Activated naive CD4-positive, alpha-beta T cell treated with anti-CD3 and anti-CD28 coated beads for 36 hours (primary cell): Measurements from ENCODE around the gene RGL1. TPM values are rescaled to one million over a fixed set of nuclear protein-coding genes. Genes with fewer than 3 reads are reported as not detected.

ENCODE experiments used
- CTCF ChIA-PET: fragments of 350-600 bp; sonication (Branson Sonifier 250); formaldehyde crosslinking; loops from one replicate; lab custom pipeline; 2021; ENCODE audit warnings: antibody characterized with exemption; lab: Charles Lee
- DNase-seq: peaks from one replicate; pipeline ENCODE4 v3.0.0-alpha.2; 2020
- H3K27ac Mint-ChIP-seq: one replicate; pipeline ENCODE4 v1.8.0; 2021; ENCODE audit warnings: mild to moderate bottlenecking, mixed read lengths
- H3K27me3 Mint-ChIP-seq: one replicate; pipeline ENCODE4 v1.8.0; 2021; ENCODE audit warnings: low read depth, mixed read lengths
- H3K36me3 Mint-ChIP-seq: one replicate; pipeline ENCODE4 v1.8.0; 2021; ENCODE audit warnings: low read depth, mixed read lengths
- H3K4me1 Mint-ChIP-seq: one replicate; pipeline ENCODE4 v1.8.0; 2021; ENCODE audit warnings: low read depth, mixed read lengths
- H3K4me3 Mint-ChIP-seq: one replicate; pipeline ENCODE4 v1.8.0; 2021; ENCODE audit warnings: mild to moderate bottlenecking, moderate library complexity, mixed read lengths
- H3K9me3 Mint-ChIP-seq: one replicate; pipeline ENCODE4 v1.8.0; 2021; ENCODE audit warnings: mixed read lengths
- intact Hi-C: fragments of 100-400 bp; cut with micrococcal nuclease; formaldehyde crosslinking; loops from one replicate; pipeline ENCODE4 v1.15.1; 2023
- total RNA-seq, 2 experiments: library from RNA; stranded (reverse); gene quantifications; one replicate each; pipeline ENCODE4 v1.2.3, GENCODE V29; 2021

The RGL1 gene
- total RNA-seq, 2 experiments from 2014 or later = 2.6 to 2.7 TPM

DNA sequence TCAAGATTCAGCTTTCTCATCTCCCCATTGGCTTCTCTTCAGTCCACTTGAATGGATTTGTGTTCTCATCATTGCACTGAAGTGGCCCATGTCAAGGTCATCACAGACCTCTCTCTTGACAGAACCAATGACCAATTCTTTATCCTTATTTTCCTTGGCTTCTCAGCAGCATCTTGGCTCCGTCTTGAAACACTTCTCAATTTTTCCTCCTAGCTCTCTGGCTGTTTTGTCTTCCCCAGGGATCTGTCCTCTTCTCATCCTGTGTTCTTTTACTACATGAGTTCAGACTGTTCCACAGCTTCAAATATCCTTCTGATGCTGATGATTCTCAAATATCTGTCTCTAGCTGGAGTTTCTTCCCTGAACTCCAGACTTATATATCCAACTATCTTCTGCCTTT lies 154.0 kb downstream of the RGL1 start:
- no peaks in the 10 kb centered on the region for H3K9me3 Mint-ChIP-seq
- H3K27me3 Mint-ChIP-seq = no peaks in the 10 kb centered on the region
- H3K4me3 Mint-ChIP-seq = no peak overlapping the region
- no peaks in the 10 kb centered on the region for H3K36me3 Mint-ChIP-seq
- no peak for DNase-seq
- CTCF ChIA-PET = interaction anchor here (2.4 kb wide), 1 partner anchor 303 kb away, joined by 10 read pairs; no protein-coding TSS in a partner anchor
- no peak overlapping the region for H3K27ac Mint-ChIP-seq
- H3K4me1 Mint-ChIP-seq = no peaks in the 10 kb centered on the region
- intact Hi-C loops = loop anchor here (10.0 kb wide), 1 partner anchor 906 kb away; no protein-coding TSS in a partner anchor

DNA sequence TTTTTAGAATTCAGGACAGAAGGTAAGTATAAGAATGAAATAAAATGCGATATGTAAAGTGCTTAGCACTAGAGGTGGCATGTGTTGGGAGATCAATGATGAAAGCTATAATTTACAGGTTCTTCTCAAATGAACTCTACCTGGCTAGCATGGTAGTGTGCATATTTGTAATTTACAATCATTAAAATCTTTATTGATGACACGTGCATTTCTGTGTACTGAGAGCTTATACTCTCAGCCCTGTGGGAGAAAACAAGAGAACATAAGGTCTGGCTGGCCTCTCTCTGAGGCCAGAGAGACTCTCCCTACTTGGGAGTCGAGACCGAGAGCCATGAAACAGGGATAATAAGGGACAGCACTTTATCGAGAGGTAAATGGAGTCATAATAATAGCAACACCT lies 156.2 kb downstream of the RGL1 start:
- no peaks in the 10 kb centered on the region for H3K9me3 Mint-ChIP-seq
- no peak overlapping the region for H3K27ac Mint-ChIP-seq
- H3K4me3 Mint-ChIP-seq = no peak overlapping the region
- DNase-seq = no peak
- H3K4me1 Mint-ChIP-seq = no peaks in the 10 kb centered on the region
- intact Hi-C loops = no loop called here
- CTCF ChIA-PET = interaction anchor here (1.2 kb wide), 1 partner anchor 40 kb away, joined by 3 read pairs; no protein-coding TSS in a partner anchor
- no peaks in the 10 kb centered on the region for H3K27me3 Mint-ChIP-seq
- no peaks in the 10 kb centered on the region for H3K36me3 Mint-ChIP-seq

DNA sequence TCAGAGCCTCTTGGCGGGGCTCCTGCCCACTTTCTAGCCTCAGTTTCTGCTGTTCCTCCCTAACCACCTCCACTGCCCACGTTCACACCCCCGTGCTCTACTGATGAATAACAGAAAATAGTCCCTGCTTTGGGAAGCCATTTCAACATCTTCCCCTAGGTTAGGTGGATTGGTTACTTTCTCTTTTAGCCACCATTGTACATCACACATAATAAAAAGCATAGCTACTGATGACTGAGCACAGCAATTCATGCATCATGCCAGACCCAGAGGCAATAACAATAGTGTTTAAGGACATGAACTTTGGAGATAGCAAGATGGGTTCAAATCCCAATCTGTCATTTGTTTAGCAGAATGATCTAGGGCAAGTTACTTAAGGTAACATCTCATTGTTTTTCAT lies 158.0 kb downstream of the RGL1 start:
- CTCF ChIA-PET = no interaction called here
- intact Hi-C loops = no loop called here

DNA sequence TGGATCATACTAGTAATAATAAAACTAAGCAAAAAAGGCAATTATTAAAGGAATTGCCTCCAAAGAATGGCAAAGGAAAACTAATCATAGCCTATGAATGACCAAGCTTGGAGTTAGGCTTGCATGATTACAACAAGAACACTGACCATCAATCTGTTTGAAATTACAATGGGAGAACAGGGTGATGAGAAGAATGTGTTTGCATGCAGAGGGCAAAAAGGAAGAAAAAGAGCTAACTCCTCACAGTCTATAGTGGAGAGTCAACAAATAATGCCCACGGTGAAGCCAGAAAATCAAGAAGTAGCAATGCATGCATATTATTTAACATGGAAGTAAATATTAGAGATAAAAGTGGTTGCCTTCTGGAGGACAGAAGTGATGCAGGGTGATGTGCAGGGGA lies 160.8 kb downstream of the RGL1 start:
- Mint-ChIP-seq H3K36me3 (no peaks in the 10 kb centered on the region), H3K4me3 (no peak overlapping the region), H3K4me1 (no peaks in the 10 kb centered on the region), H3K27ac (no peak overlapping the region), H3K9me3 (no peaks in the 10 kb centered on the region), H3K27me3 (no peaks in the 10 kb centered on the region)
- intact Hi-C loops = no loop called here
- no peak for DNase-seq
- CTCF ChIA-PET = interaction anchor here (1.1 kb wide), 1 partner anchor 12 kb away, joined by 3 read pairs; no protein-coding TSS in a partner anchor

More for the DNA sequence above, 158.0 kb downstream of the RGL1 start:
- no peak for DNase-seq
- H3K27ac Mint-ChIP-seq = no peak overlapping the region
- H3K4me3 Mint-ChIP-seq = no peak overlapping the region
- H3K27me3 Mint-ChIP-seq = no peaks in the 10 kb centered on the region
- no peaks in the 10 kb centered on the region for H3K36me3 Mint-ChIP-seq
- no peaks in the 10 kb centered on the region for H3K4me1 Mint-ChIP-seq
- no peaks in the 10 kb centered on the region for H3K9me3 Mint-ChIP-seq

DNA sequence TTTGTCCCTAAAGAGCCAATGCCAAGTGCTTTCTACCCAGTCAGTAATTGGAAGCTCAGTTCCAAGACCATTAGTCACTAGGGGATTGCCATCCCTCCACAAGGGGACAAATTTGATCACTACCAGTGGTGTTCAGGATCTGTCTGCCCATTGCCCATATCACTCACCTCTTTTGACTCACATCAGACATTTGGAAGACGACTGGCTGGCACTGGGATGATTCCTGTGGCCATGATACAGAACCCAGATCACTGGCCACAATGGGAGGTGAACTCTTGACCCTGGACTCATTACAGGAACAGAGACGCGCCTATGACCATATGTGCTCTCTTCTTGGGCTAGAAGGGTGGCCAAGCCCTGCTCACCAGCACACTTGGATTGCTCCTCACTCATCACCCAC lies 161.6 kb downstream of the RGL1 start:
- Mint-ChIP-seq H3K27me3 (no peaks in the 10 kb centered on the region), H3K4me3 (no peak overlapping the region), H3K27ac (no peak overlapping the region), H3K9me3 (no peaks in the 10 kb centered on the region), H3K4me1 (no peaks in the 10 kb centered on the region), H3K36me3 (no peaks in the 10 kb centered on the region)
- intact Hi-C loops = no loop called here
- DNase-seq = no peak
- CTCF ChIA-PET = no interaction called here

DNA sequence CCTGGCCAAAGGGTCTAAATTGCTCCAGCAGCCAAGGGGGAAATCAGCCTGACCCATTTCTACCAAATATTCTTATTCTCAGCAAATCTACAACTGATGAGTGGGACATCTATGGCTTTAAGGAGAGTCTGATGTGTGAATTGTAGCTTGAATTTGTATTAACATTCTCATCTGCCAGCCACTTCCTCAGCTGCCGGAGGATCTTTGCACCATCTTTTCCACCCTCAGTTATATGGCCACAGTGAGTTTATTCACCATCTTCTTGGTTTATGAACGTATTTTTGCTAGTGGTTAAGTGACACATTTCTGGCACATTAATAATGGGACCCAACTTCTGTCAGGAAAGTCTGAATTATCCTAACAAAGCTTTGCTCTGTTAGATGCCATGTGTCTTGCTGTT lies 163.0 kb downstream of the RGL1 start:
- CTCF ChIA-PET = no interaction called here
- H3K4me1 Mint-ChIP-seq = no peaks in the 10 kb centered on the region
- no peak for DNase-seq
- no peak overlapping the region for H3K27ac Mint-ChIP-seq
- no peak overlapping the region for H3K4me3 Mint-ChIP-seq
- intact Hi-C loops = no loop called here
- H3K36me3 Mint-ChIP-seq = no peaks in the 10 kb centered on the region
- H3K27me3 Mint-ChIP-seq = no peaks in the 10 kb centered on the region
- no peaks in the 10 kb centered on the region for H3K9me3 Mint-ChIP-seq

DNA sequence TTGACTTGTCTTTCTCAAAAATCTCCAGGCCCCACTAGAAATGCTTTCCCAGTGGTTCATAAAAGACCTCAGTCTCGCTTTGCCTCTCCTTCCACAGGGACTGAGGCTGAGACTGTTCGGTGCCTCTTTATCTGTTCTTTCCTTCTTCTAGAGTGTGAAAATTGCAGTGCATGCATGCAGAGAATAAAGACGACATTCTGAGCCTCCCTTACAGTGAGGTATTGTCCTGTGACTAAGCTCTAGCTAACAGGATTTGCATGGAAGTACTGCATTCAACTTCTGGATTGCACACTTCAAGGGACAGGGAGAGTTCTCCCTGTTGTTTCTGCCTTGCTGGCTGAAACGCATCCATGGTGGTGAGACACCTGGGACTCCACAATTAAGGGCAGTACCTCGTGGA lies 163.5 kb downstream of the RGL1 start:
- Mint-ChIP-seq H3K4me3 (no peak overlapping the region), H3K36me3 (no peaks in the 10 kb centered on the region), H3K4me1 (no peaks in the 10 kb centered on the region), H3K27ac (no peak overlapping the region), H3K27me3 (no peaks in the 10 kb centered on the region), H3K9me3 (no peaks in the 10 kb centered on the region)
- no peak for DNase-seq
- CTCF ChIA-PET = no interaction called here
- intact Hi-C loops = no loop called here

DNA sequence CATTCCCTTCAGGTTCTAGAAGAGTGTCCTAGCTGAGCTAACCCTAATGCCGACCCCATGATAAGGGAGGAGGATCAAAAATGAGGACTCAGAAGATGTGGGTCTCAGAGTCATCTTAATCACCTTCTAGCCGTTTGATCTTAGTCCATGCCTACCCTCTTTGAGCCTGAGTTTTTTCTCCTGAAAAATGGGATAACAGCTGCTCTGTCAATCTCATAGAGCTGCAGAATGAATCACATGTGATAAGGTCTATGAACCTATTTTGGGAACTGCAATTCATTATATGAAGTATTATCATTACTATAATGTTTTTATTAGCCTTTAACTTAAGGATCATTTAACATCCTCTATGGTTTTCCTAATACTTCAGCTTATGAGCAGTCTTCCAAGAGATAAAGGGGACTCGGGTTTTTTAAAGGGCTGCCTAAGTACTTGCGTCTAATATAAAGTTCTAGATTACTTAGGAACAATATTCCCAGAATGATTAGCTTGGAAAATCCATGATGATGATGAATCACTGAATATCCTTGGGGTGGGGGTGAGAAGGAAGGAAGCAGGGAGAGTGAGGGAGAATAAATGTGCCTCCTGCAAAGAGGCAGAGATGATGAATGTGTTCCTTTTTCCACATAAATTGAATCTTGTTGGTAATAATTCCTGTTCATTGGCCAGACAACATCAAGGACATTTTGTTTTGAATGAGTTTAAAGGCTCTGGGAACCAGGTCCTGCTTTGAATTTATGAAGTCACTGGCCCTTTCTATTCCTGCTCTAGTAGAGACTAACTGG lies 165.8 kb downstream of the RGL1 start:
- CTCF ChIA-PET = no interaction called here
- no peaks in the 10 kb centered on the region for H3K36me3 Mint-ChIP-seq

DNA sequence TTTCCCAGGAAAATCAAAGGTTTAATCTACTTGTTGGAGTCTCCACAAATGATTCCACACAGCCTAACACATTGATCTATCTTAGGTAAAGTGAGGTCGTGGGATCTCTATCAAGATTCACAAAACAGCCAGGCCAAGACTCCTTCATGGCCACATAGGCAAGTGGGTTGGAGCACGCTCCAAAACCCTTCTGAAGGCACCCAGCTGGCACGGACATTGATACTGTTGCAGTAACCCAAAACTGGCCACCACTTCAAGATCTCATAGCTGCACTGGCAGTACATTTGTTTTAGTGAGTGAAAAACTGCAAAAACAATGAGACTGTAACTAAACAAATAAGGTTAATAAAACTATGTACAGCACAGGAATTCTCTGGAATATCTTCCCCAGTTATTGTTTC lies 170.7 kb downstream of the RGL1 start:
- intact Hi-C loops = no loop called here
- no peaks in the 10 kb centered on the region for H3K27me3 Mint-ChIP-seq
- H3K9me3 Mint-ChIP-seq = no peaks in the 10 kb centered on the region

More for the DNA sequence above, 165.8 kb downstream of the RGL1 start:
- H3K27me3 Mint-ChIP-seq = no peaks in the 10 kb centered on the region
- H3K4me1 Mint-ChIP-seq = no peaks in the 10 kb centered on the region
- no peak overlapping the region for H3K4me3 Mint-ChIP-seq
- no peak overlapping the region for H3K27ac Mint-ChIP-seq
- no peaks in the 10 kb centered on the region for H3K9me3 Mint-ChIP-seq
- intact Hi-C loops = no loop called here
- no peak for DNase-seq

DNA sequence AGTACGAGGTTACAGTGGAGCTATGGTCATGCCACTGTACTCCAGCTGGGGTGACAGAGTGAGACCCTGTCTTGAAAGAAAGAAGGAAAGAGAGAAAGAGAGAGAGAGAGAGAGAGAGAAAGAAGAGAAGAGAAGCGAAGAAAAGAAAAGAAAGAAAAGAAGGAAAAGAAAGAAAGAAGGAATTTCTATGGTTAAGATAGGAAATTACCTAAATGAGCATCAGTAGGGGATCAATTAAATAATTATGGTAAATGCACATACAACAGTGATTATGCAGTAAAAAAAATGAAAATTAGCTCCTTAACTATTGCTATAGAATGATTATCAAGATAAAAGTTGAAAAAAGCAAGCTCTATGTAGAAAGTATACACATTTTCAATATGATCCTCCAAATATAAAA lies 172.8 kb downstream of the RGL1 start:
- Mint-ChIP-seq H3K4me1 (no peaks in the 10 kb centered on the region), H3K36me3 (no peaks in the 10 kb centered on the region), H3K27me3 (no peaks in the 10 kb centered on the region), H3K9me3 (no peaks in the 10 kb centered on the region), H3K27ac (no peak overlapping the region), H3K4me3 (no peak overlapping the region)
- CTCF ChIA-PET = no interaction called here
- intact Hi-C loops = no loop called here
- no peak for DNase-seq

More for the DNA sequence above, 170.7 kb downstream of the RGL1 start:
- Mint-ChIP-seq H3K4me3 (no peak overlapping the region), H3K4me1 (no peaks in the 10 kb centered on the region), H3K27ac (no peak overlapping the region), H3K36me3 (no peaks in the 10 kb centered on the region)
- no peak for DNase-seq
- CTCF ChIA-PET = no interaction called here

Other genes starting within 250 kb of the RGL1 start
- gene NCF2, start 214.7 kb upstream of the RGL1 start, total RNA-seq = 10 to 100 TPM; 14.0 to 14.3 TPM
- 100 to 1,000 TPM; 162 to 164 TPM for gene ARPC5, start 169.3 kb upstream of the RGL1 start, total RNA-seq
- not detected for gene APOBEC4, start 151.8 kb upstream of the RGL1 start, total RNA-seq
- gene COLGALT2, start 232.6 kb downstream of the RGL1 start, total RNA-seq = 1 to 10 TPM; 1.2 to 1.4 TPM
- 10 to 100 TPM; 52.6 to 57.6 TPM for gene TSEN15, start 246.6 kb downstream of the RGL1 start, total RNA-seq